HepG2 (cell line): ENCODE measurements around the gene IGF2. TPM values are rescaled to one million over a fixed set of nuclear protein-coding genes. Genes with fewer than 3 reads are reported as not detected.
A peak's percentile ranks its signal among the peaks of the same experiment; 100 is the strongest.

Experiments
- ATAC-seq: fragments of 200-7000 bp; cut with Tn5 transposase; 3 replicates; pipeline ENCODE4 v1.9.1; 2020; ENCODE audit warnings: mild to moderate bottlenecking, moderate library complexity
- BruUV-seq: library from RNA; stranded (reverse); fragments of 400-500 nt; replicated peaks from 2 replicates; lab custom pipeline; 2021; lab: Mats Ljungman, UMichigan
- CTCF ChIA-PET: fragments of 300-600 bp; formaldehyde crosslinking; extraction: SDS; loops from one replicate; lab custom pipeline; 2021; ENCODE audit warnings: low total read pairs, inconsistent platforms, low intra/inter-chr PET ratio; lab: Yijun Ruan, JAX
- POLR2A ChIA-PET: fragments of 350-600 bp; sonication (Branson Sonifier 250); formaldehyde crosslinking; loops from one replicate; lab custom pipeline; 2020; ENCODE audit warnings: antibody characterized with exemption, inconsistent platforms; lab: Yijun Ruan, JAX
- DNase-seq: peaks from one replicate; pipeline ENCODE4 v3.0.0-alpha.2; 2015; ENCODE audit warnings: low spot score
- FAIRE-seq: peaks from 3 replicates; lab custom pipeline; 2011; peaks lifted over from hg19 to GRCh38; lab: Jason Lieb, UNC
- H2AFZ ChIP-seq: one replicate; pipeline ENCODE4 v1.6.1; 2011; ENCODE audit warnings: low read length, inconsistent platforms
- H3K27ac ChIP-seq: fragments of 300-600 bp; 3 replicates; pipeline ENCODE4 v1.8.0; 2011; ENCODE audit warnings: mixed run types, mild to moderate bottlenecking, mixed read lengths, low read length, inconsistent platforms; ENCODE audit not compliant: insufficient read depth; ENCODE audit errors: extremely low read length
- H3K27me3 ChIP-seq, 2 experiments: fragments of 200-600 bp in 1 of 2; 2 replicates in 1 of 2; 3 replicates in 1 of 2; pipeline versions ENCODE4 v1.6.0 to v1.8.0; 2011; ENCODE audit warnings: low read length in 2 of 2, mild to moderate bottlenecking in 2 of 2, moderate library complexity in 2 of 2, inconsistent platforms in 1 of 2; ENCODE audit not compliant: insufficient read depth in 2 of 2, control insufficient read depth in 1 of 2
- H3K36me3 ChIP-seq, 2 experiments: fragments of 200-600 bp in 1 of 2; replicated peaks in 1 of 2; 2 replicates in 1 of 2; 3 replicates in 1 of 2; pipeline versions ENCODE4 v1.5.1 to v1.8.0; 2011; ENCODE audit warnings: low read length in 2 of 2, inconsistent platforms in 1 of 2; ENCODE audit not compliant: insufficient read depth in 2 of 2, control insufficient read depth in 1 of 2
- H3K4me1 ChIP-seq: 2 replicates; pipeline ENCODE4 v1.5.1; 2012; ENCODE audit warnings: low read length, inconsistent platforms; ENCODE audit not compliant: insufficient read depth
- H3K4me2 ChIP-seq: 2 replicates; pipeline ENCODE4 v1.6.0; 2011; ENCODE audit warnings: low read depth, low read length, inconsistent platforms
- H3K4me3 ChIP-seq, 3 experiments: fragments of 200-600 bp in 1 of 3; sonication (generic), shearing (Covaris generic) in 1 of 3; replicated peaks in 1 of 3; 2 replicates each; pipeline ENCODE4 v1.5.1; 2011 to 2016; ENCODE audit warnings: low read length in 3 of 3, inconsistent platforms in 2 of 3, low read depth in 2 of 3, mild to moderate bottlenecking in 2 of 3, control low read depth in 1 of 3, mixed read lengths in 1 of 3; ENCODE audit not compliant: insufficient read depth in 1 of 3
- H3K79me2 ChIP-seq: one replicate; pipeline ENCODE4 v1.6.1; 2011; ENCODE audit warnings: low read length, inconsistent platforms; ENCODE audit not compliant: insufficient read depth
- H3K9ac ChIP-seq: 2 replicates; pipeline ENCODE4 v1.6.0; 2011; ENCODE audit warnings: mild to moderate bottlenecking, low read depth, low read length, inconsistent platforms; ENCODE audit not compliant: insufficient read depth
- H3K9me3 ChIP-seq: 2 replicates; pipeline ENCODE4 v1.5.1; 2012; ENCODE audit warnings: mild to moderate bottlenecking, low read length
- H4K20me1 ChIP-seq: 2 replicates; pipeline ENCODE4 v1.6.0; 2011; ENCODE audit warnings: inconsistent platforms, mild to moderate bottlenecking, low read length, moderate library complexity; ENCODE audit not compliant: insufficient read depth
- ATF7 ChIP-seq, 2 experiments: fragments of 450-650 bp in 1 of 2; sonication (generic) in 1 of 2; formaldehyde crosslinking in 1 of 2; IDR thresholded peaks; 2 replicates each; pipeline versions ENCODE4 v1.4.0 to v1.6.1; 2016 to 2020; ENCODE audit warnings: antibody characterized with exemption in 1 of 2, mild to moderate bottlenecking in 1 of 2, missing genetic modification reagents in 1 of 2
- CENPX ChIP-seq: sonication (generic); formaldehyde crosslinking; IDR thresholded peaks from 2 replicates; pipeline ENCODE4 v1.9.0; 2021; ENCODE audit warnings: mild to moderate bottlenecking, missing genetic modification reagents, moderate library complexity
- KAT2B ChIP-seq: fragments of 150-350 bp; IDR thresholded peaks from 2 replicates; pipeline ENCODE4 v1.6.1; 2014; ENCODE audit warnings: low read depth, low read length, borderline replicate concordance
- KLF13 ChIP-seq: sonication (generic); formaldehyde crosslinking; IDR thresholded peaks from 2 replicates; pipeline ENCODE4 v1.4.0; 2020; ENCODE audit warnings: mild to moderate bottlenecking, missing genetic modification reagents
- MEIS2 ChIP-seq: sonication (generic); formaldehyde crosslinking; IDR thresholded peaks from 2 replicates; pipeline ENCODE4 v1.9.0; 2021; ENCODE audit warnings: mild to moderate bottlenecking, missing genetic modification reagents
- MLX ChIP-seq: IDR thresholded peaks from 2 replicates; pipeline ENCODE4 v1.6.1; 2016
- MXI1 ChIP-seq: IDR thresholded peaks from 3 replicates; pipeline ENCODE4 v1.6.1; 2012; ENCODE audit warnings: low read depth, low read length, inconsistent platforms, borderline replicate concordance
- PHF8 ChIP-seq: sonication (generic); formaldehyde crosslinking; IDR thresholded peaks from 2 replicates; pipeline ENCODE4 v1.5.0; 2020; ENCODE audit warnings: missing genetic modification reagents
- RBAK ChIP-seq: sonication (generic); formaldehyde crosslinking; IDR thresholded peaks from 2 replicates; pipeline ENCODE4 v1.5.1; 2020; ENCODE audit warnings: mild to moderate bottlenecking, missing genetic modification reagents
- SYNCRIP ChIP-seq: fragments of 200-400 bp; formaldehyde crosslinking; IDR thresholded peaks from 2 replicates; pipeline ENCODE4 v1.6.1; 2018; ENCODE audit warnings: mild to moderate bottlenecking, low read depth, low read length; ENCODE audit not compliant: insufficient read depth
- THAP9 ChIP-seq: sonication (generic); formaldehyde crosslinking; IDR thresholded peaks from 2 replicates; pipeline ENCODE4; 2020; ENCODE audit warnings: missing genetic modification reagents, mild to moderate bottlenecking, borderline replicate concordance
- ZFP37 ChIP-seq: sonication (generic); formaldehyde crosslinking; IDR thresholded peaks from 2 replicates; pipeline ENCODE4 v1.4.0; 2020; ENCODE audit warnings: missing genetic modification reagents, borderline replicate concordance
- ZNF367 ChIP-seq: sonication (generic); formaldehyde crosslinking; IDR thresholded peaks from 2 replicates; pipeline ENCODE4 v1.4.0; 2020; ENCODE audit warnings: missing genetic modification reagents, borderline replicate concordance
- ZNF496 ChIP-seq: sonication (generic); formaldehyde crosslinking; IDR thresholded peaks from 2 replicates; pipeline ENCODE4 v1.8.1; 2023; ENCODE audit warnings: mild to moderate bottlenecking, moderate library complexity, missing genetic modification reagents; ENCODE audit not compliant: insufficient replicate concordance
- ZNF547 ChIP-seq: sonication (generic); formaldehyde crosslinking; IDR thresholded peaks from 2 replicates; pipeline ENCODE4 v1.5.1; 2020; ENCODE audit warnings: mild to moderate bottlenecking, missing genetic modification reagents
- ZNF567 ChIP-seq: sonication (generic); formaldehyde crosslinking; IDR thresholded peaks from 2 replicates; pipeline ENCODE4 v1.8.1; 2023; ENCODE audit warnings: mild to moderate bottlenecking, missing genetic modification reagents, borderline replicate concordance
- WGBS: methylation state at CpG from one replicate; pipeline ENCODE4 v1.1.6; 2017; ENCODE audit warnings: low lambda C conversion rate; 5-methylcytosine and 5-hydroxymethylcytosine counted together
- in situ Hi-C: cut with HindIII; loops from 2 replicates; pipeline ENCODE4 v1.10.0; 2017; ENCODE audit warnings: low pct_unique_long_range_greater_than_20kb; ENCODE audit not compliant: extremely low pct_ligation_motif_present
- intact Hi-C: fragments of 100-400 bp; cut with micrococcal nuclease; formaldehyde crosslinking; loops from one replicate; pipeline ENCODE4 v1.10.0; 2022; ENCODE audit not compliant: unreplicated experiment
- polyA plus RNA-seq, 8 experiments: library from polyadenylated mRNA; depleted of rRNA in 3 of 8; stranded (reverse) in 7 of 8; unstranded in 1 of 8; fragments of >200 nt; fragmentation: Illumina TruSeq in 4 of 8; extraction: Trizol in 4 of 8; gene quantifications; 2 replicates each; pipeline versions ENCODE4 v1.2.1 to v1.2.3, GENCODE V29; 2011 to 2016; ENCODE audit warnings: low read depth in 4 of 8, missing spikeins in 1 of 8, mixed read lengths in 1 of 8; ENCODE audit not compliant: insufficient read depth in 1 of 8
- total RNA-seq, 5 experiments: library from RNA; depleted of rRNA; stranded (reverse); fragments of >200 nt; fragmentation: Illumina TruSeq; extraction: Trizol; gene quantifications; 2 replicates each; pipeline ENCODE4 v1.2.3, GENCODE V29; 2016; ENCODE audit warnings: low read depth in 1 of 5
- TF ChIP-seq, protein P1 (sequence below), 2 experiments: fragments of 450-650 bp in 1 of 2; sonication (generic) in 1 of 2; formaldehyde crosslinking; IDR thresholded peaks; 2 replicates each; pipeline versions ENCODE4 v1.5.0 to v1.8.0; 2020 to 2022; ENCODE audit warnings: mild to moderate bottlenecking in 1 of 2, missing genetic modification reagents in 1 of 2
- TF ChIP-seq, protein P2 (sequence below): IDR thresholded peaks from 2 replicates; pipeline ENCODE4 v1.6.1; 2016; ENCODE audit warnings: mild to moderate bottlenecking

Gene IGF2
- total and polyA plus RNA-seq, 2 of the 13 experiments (the other 11 are each of a cell fraction or from before 2014, with no cell fraction given), result 79.1 to 254 TPM

DNA sequence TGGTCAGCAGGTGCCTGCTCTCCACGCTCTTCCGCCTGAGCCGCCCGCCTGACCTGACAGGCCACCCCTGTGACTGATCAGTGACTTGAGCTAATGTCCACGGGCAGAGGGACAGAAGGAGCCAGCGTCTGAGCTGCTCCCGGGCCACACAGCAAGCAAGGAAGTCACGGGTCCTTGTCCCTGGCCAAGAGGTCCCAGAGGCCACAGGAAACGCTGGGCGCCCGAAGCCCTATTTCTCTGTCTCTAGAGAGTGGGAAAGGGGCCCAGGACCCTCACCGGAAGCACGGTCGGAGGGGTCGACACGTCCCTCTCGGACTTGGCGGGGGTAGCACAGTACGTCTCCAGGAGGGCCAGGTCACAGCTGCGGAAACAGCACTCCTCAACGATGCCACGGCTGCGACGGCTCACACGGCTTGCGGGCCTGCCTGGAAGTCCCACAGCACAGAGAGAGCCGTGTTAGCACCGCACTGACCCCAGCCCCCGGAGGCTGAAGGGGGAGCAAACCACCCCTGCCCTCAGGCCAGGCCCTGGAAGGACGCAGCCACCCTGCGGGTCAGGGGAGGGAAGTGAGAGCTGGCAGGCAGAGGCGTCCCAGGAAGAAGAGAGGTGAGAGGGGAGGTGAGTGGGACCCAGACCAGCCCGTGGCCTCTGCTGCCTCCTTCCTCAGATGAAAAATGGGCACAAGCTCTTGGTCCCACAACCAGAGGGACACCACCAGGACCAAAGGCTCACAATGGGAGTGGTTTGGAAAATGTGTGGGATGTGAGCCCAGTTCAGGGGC is 5.8 kb downstream of the IGF2 start:
- WGBS, result 93% methylated on average over 13 of the region's 33 CpGs
- H2AFZ ChIP-seq, result no peak overlapping the region
- H4K20me1 ChIP-seq, result peaks cover 74% of the 10 kb centered on the region
- BruUV-seq, result no TSS peak
- H3K4me3 ChIP-seq, result no peak overlapping the region
- H3K4me2 ChIP-seq, result no peak overlapping the region
- H3K36me3 ChIP-seq, result peaks cover 24 to 47% of the 10 kb centered on the region in 2 experiments; a peak in 4 of 5 replicates
- FAIRE-seq, result no peak
- DNase-seq, result no peak
- in situ Hi-C loops (no loop called here), intact Hi-C loops (no loop called here)
- ChIA-PET CTCF (no interaction called here), POLR2A (interaction anchor here (1.9 to 2.2 kb wide), 2 partner anchors 144 to 145 kb away, joined by 5 to 6 read pairs; no protein-coding TSS in a partner anchor)
- no peak for ATAC-seq
- peak overlapping the region; percentile 60 for H3K27ac ChIP-seq
- no peak overlapping the region for H3K9ac ChIP-seq
- peaks cover 16% of the 10 kb centered on the region for H3K79me2 ChIP-seq
- no peaks in the 10 kb centered on the region for H3K27me3 ChIP-seq
- no peaks in the 10 kb centered on the region for H3K9me3 ChIP-seq
- H3K4me1 ChIP-seq, result peaks cover 28% of the 10 kb centered on the region
- TF ChIP-seq ZNF496 (CRISPR knock-in tag) (no peak), THAP9 (CRISPR knock-in tag) (peak; percentile 31; the same call in 1 of the 2 replicates), ATF7 (IDR thresholded peaks at IDR 0.05) (no peak), ATF7 (CRISPR knock-in tag; IDR thresholded peaks at IDR 0.05) (no peak), MEIS2 (CRISPR knock-in tag) (no peak), KLF13 (CRISPR knock-in tag) (no peak), ZFP37 (CRISPR knock-in tag) (no peak; the same call in 1 of the 2 replicates), RBAK (CRISPR knock-in tag) (no peak), MLX (CRISPR knock-in tag) (no peak), CENPX (CRISPR knock-in tag) (no peak), SYNCRIP (no peak), KAT2B (no peak), ZNF567 (CRISPR knock-in tag) (no peak), ZNF547 (CRISPR knock-in tag) (no peak), ZNF367 (no peak), MXI1 (no peak), PHF8 (no peak)
- TF ChIP-seq, protein P1, sequence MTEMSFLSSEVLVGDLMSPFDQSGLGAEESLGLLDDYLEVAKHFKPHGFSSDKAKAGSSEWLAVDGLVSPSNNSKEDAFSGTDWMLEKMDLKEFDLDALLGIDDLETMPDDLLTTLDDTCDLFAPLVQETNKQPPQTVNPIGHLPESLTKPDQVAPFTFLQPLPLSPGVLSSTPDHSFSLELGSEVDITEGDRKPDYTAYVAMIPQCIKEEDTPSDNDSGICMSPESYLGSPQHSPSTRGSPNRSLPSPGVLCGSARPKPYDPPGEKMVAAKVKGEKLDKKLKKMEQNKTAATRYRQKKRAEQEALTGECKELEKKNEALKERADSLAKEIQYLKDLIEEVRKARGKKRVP (CRISPR knock-in tag; IDR thresholded peaks at IDR 0.05), result no peak
- TF ChIP-seq, protein P2, sequence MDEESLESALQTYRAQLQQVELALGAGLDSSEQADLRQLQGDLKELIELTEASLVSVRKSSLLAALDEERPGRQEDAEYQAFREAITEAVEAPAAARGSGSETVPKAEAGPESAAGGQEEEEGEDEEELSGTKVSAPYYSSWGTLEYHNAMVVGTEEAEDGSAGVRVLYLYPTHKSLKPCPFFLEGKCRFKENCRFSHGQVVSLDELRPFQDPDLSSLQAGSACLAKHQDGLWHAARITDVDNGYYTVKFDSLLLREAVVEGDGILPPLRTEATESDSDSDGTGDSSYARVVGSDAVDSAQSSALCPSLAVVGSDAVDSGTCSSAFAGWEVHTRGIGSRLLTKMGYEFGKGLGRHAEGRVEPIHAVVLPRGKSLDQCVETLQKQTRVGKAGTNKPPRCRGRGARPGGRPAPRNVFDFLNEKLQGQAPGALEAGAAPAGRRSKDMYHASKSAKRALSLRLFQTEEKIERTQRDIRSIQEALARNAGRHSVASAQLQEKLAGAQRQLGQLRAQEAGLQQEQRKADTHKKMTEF, result no peak
